Bronchial epithelial cell (primary cell): Measurements from ENCODE around the gene TBC1D7. TPM values are rescaled to one million over a fixed set of nuclear protein-coding genes. Genes with fewer than 3 reads are reported as not detected.

Experiments
- DNase-seq: peaks from one replicate; pipeline ENCODE4 v3.0.0-alpha.2; 2010; ENCODE audit warnings: low read depth
- FAIRE-seq: peaks from 2 replicates; lab custom pipeline; 2011; peaks lifted over from hg19 to GRCh38; lab: Jason Lieb, UNC
- H3K27me3 ChIP-seq: 2 replicates; pipeline ENCODE4 v1.5.1; 2011; ENCODE audit warnings: low read length; ENCODE audit not compliant: control insufficient read depth, insufficient read depth
- H3K36me3 ChIP-seq: 2 replicates; pipeline ENCODE4 v1.5.1; 2011; ENCODE audit warnings: low read length; ENCODE audit not compliant: control insufficient read depth, insufficient read depth
- H3K4me3 ChIP-seq: 2 replicates; pipeline ENCODE4 v1.5.1; 2011; ENCODE audit warnings: mild to moderate bottlenecking, low read depth, low read length, control low read depth
- CTCF ChIP-seq: IDR thresholded peaks from 2 replicates; pipeline ENCODE4 v1.5.1; 2011; ENCODE audit warnings: mild to moderate bottlenecking, moderate library complexity, low read length, control low read depth, inconsistent platforms; ENCODE audit not compliant: insufficient read depth, severe bottlenecking
- total RNA-seq: library from RNA; depleted of rRNA; stranded (reverse); fragments of >200 nt; gene quantifications from 2 replicates; pipeline ENCODE4 v1.2.1, GENCODE V29; 2014

Gene TBC1D7
- total RNA-seq, 1 donor from 2014 or later: 44.5 TPM

GRCh38 chr6:13294499-13295069 lies 33.8 kb downstream of the TBC1D7 start:
- TF ChIP-seq CTCF: no peak
- DNase-seq (no peak), FAIRE-seq (no peak)
- Histone ChIP-seq H3K36me3 (peaks cover 13% of the 10 kb centered on the region), H3K27me3 (no peaks in the 10 kb centered on the region), H3K4me3 (no peak overlapping the region)

- no peak for DNase-seq
- Histone ChIP-seq H3K27me3 (no peaks in the 10 kb centered on the region), H3K36me3 (peaks cover 11% of the 10 kb centered on the region), H3K4me3 (no peak overlapping the region)
- FAIRE-seq: no peak
- no peak for TF ChIP-seq CTCF
These were observed 35.6 kb downstream of the TBC1D7 start for GRCh38 chr6:13292774-13293173.

- no peak for DNase-seq
- peaks cover 7% of the 10 kb centered on the region for H3K36me3 ChIP-seq
- no peaks in the 10 kb centered on the region for H3K27me3 ChIP-seq
- H3K4me3 ChIP-seq: no peak overlapping the region
- TF ChIP-seq CTCF: no peak
- no peak for FAIRE-seq
These were observed 38.0 kb downstream of the TBC1D7 start for GRCh38 chr6:13290335-13290734.

- FAIRE-seq (no peak), DNase-seq (no peak)
- no peak for TF ChIP-seq CTCF
- Histone ChIP-seq H3K27me3 (no peaks in the 10 kb centered on the region), H3K36me3 (peaks cover 6% of the 10 kb centered on the region), H3K4me3 (no peak overlapping the region)
These were observed 38.5 kb downstream of the TBC1D7 start for GRCh38 chr6:13289789-13290318.

- Histone ChIP-seq H3K36me3 (peaks cover 5% of the 10 kb centered on the region), H3K27me3 (no peaks in the 10 kb centered on the region), H3K4me3 (no peak overlapping the region)
- FAIRE-seq (no peak), DNase-seq (no peak)
- no peak for TF ChIP-seq CTCF
These were observed 39.4 kb downstream of the TBC1D7 start for GRCh38 chr6:13288969-13289391.

GRCh38 chr6:13288481-13288880 lies 39.9 kb downstream of the TBC1D7 start:
- TF ChIP-seq CTCF: no peak
- H3K36me3 ChIP-seq: peaks cover 2% of the 10 kb centered on the region
- no peak overlapping the region for H3K4me3 ChIP-seq
- DNase-seq: no peak
- no peaks in the 10 kb centered on the region for H3K27me3 ChIP-seq
- FAIRE-seq: no peak
